Common myeloid progenitor, CD34-positive (primary cell): ENCODE measurements around the gene RIMS3.

Experiments
- CTCF ChIA-PET: fragments of 350-600 bp; sonication (Branson Sonifier 250); formaldehyde crosslinking; loops from one replicate; lab custom pipeline; 2021; ENCODE audit warnings: antibody characterized with exemption; lab: Charles Lee
- POLR2A ChIA-PET: fragments of 350-600 bp; sonication (Branson Sonifier 250); formaldehyde crosslinking; loops from one replicate; lab custom pipeline; 2021; ENCODE audit warnings: antibody characterized with exemption; lab: Charles Lee
- DNase-seq, 3 donors: peaks; one replicate each; pipeline versions ENCODE4 v3.0.0 to v3.0.0-alpha.2; 2013
- H3K27ac ChIP-seq, 2 experiments: 1 replicate in 1 of 2; 2 replicates in 1 of 2; pipeline ENCODE4 v1.7.0; 2013; ENCODE audit warnings: inconsistent platforms in 2 of 2, low read length in 2 of 2, mild to moderate bottlenecking in 2 of 2, low read depth in 1 of 2, moderate library complexity in 1 of 2; ENCODE audit not compliant: severe bottlenecking in 2 of 2, insufficient read depth in 1 of 2, poor library complexity in 1 of 2
- H3K27me3 ChIP-seq, 5 experiments: replicated peaks in 2 of 5; 1 replicate in 3 of 5; 2 replicates in 2 of 5; pipeline versions ENCODE4 v1.6.1 to v1.7.0; 2013; ENCODE audit warnings: low read length in 4 of 5, mild to moderate bottlenecking in 2 of 5, moderate library complexity in 2 of 5, inconsistent platforms in 1 of 5; ENCODE audit not compliant: insufficient read depth in 5 of 5, control insufficient read depth in 4 of 5
- H3K36me3 ChIP-seq, 4 experiments: 1 replicate in 2 of 4; 2 replicates in 2 of 4; pipeline versions ENCODE4 v1.6.1 to v1.7.0; 2013; ENCODE audit warnings: low read length in 3 of 4, control low read depth in 1 of 4, mild to moderate bottlenecking in 1 of 4; ENCODE audit not compliant: control insufficient read depth in 4 of 4, insufficient read depth in 4 of 4
- H3K4me1 ChIP-seq, 4 experiments: 1 replicate in 3 of 4; 2 replicates in 1 of 4; pipeline versions ENCODE4 v1.6.1 to v1.7.1; 2013; ENCODE audit warnings: low read length in 3 of 4, mild to moderate bottlenecking in 3 of 4, control low read depth in 1 of 4, inconsistent platforms in 1 of 4, moderate library complexity in 1 of 4; ENCODE audit not compliant: control insufficient read depth in 4 of 4, insufficient read depth in 4 of 4; ENCODE audit errors: control extremely low read depth in 1 of 4
- H3K4me3 ChIP-seq, 7 experiments: 1 replicate in 4 of 7; 2 replicates in 3 of 7; pipeline versions ENCODE4 v1.5.1 to v1.7.0; 2013; ENCODE audit warnings: mild to moderate bottlenecking in 7 of 7, low read length in 6 of 7, moderate library complexity in 6 of 7, inconsistent platforms in 2 of 7, low read depth in 2 of 7, control low read depth in 1 of 7; ENCODE audit not compliant: insufficient read depth in 4 of 7, control insufficient read depth in 1 of 7; ENCODE audit errors: extremely low read depth in 1 of 7
- H3K9me3 ChIP-seq, 5 experiments: 1 replicate in 4 of 5; 2 replicates in 1 of 5; pipeline versions ENCODE4 v1.6.1 to v1.7.1; 2013; ENCODE audit warnings: low read length in 4 of 5, mild to moderate bottlenecking in 2 of 5, inconsistent platforms in 1 of 5, low read depth in 1 of 5, moderate library complexity in 1 of 5; ENCODE audit not compliant: control insufficient read depth in 4 of 5, insufficient read depth in 2 of 5; ENCODE audit errors: control extremely low read depth in 1 of 5
- WGBS: methylation state at CpG from one replicate; pipeline ENCODE4 v1.1.5; 2013; ENCODE audit not compliant: insufficient coverage; 5-methylcytosine and 5-hydroxymethylcytosine counted together

The RIMS3 gene

GRCh38 chr1:40627987-40628902, 37.2 kb downstream of the RIMS3 start:
- Histone ChIP-seq H3K4me1 (peaks cover 0 to 19% (median 13%) of the 10 kb centered on the region in 4 experiments), H3K27me3 (peaks cover 0 to 2% (median 0%) of the 10 kb centered on the region in 5 experiments), H3K9me3 (no peaks in the 10 kb centered on the region), H3K36me3 (no peaks in the 10 kb centered on the region), H3K27ac (no peak overlapping the region), H3K4me3 (no peak overlapping the region)
- POLR2A ChIA-PET = no interaction called here
- CTCF ChIA-PET = interaction anchor here (0.6 to 1.7 kb wide), 6 partner anchors 15 to 325 kb away, joined by 3 to 5 read pairs (median 4); no protein-coding TSS in a partner anchor
- no peak for DNase-seq
- WGBS = 83% methylated on average over 5 of the region's 9 CpGs

GRCh38 chr1:40626383-40626770, 39.1 kb downstream of the RIMS3 start:
- Histone ChIP-seq H3K27ac (no peak overlapping the region), H3K4me3 (no peak overlapping the region), H3K27me3 (peaks cover 0 to 2% (median 0%) of the 10 kb centered on the region in 5 experiments), H3K4me1 (peaks cover 0 to 20% (median 12%) of the 10 kb centered on the region in 4 experiments), H3K9me3 (no peaks in the 10 kb centered on the region), H3K36me3 (no peaks in the 10 kb centered on the region)
- POLR2A ChIA-PET = no interaction called here
- CTCF ChIA-PET = interaction anchor here (0.9 to 3.0 kb wide), 6 partner anchors 13 to 144 kb away, joined by 3 to 12 read pairs (median 4); no protein-coding TSS in a partner anchor
- 98% methylated on average over 8 of the region's 10 CpGs for WGBS
- DNase-seq = no peak

DNA sequence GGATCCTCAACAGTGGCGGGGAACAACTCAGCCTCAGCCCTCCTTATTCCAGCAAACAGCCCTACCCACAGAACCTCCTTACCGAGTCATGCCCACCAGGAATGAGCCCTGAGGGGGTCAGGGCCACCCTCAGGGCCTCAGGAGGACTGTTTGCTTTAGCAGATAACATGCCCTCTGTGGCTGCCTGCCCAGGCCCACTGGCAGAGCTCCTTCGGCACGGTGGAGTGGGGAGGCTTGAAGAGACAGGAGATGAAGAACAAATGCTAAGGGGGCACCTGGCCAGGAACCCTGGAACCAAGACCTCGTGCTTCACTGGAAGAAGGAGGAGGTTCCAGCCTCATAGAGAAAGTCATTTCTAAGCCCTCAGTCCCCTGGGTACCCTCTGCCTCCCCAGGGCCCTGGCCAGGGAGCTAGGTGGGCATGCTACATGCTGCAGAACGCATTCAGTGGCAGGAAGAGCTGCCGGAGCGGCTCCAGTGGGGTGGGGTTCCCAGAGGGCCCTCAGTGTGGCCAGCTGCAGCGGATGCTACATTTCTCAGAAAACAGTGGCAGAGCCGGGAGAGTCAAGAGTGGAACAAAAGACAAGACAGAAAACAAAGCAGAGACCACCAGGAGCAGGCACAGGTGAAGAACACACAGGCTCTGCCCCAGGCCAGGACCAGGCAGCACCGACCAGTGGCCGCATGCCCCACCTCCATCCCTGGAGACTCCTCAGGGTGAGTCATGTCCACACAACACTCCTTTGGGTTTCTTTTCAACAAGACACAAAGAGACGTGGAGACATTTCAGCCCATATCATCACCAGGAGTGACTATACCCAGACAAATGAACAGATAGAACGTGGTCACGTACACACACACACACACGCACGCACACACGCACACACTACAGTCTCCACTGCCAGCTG, 39.8 kb downstream of the RIMS3 start:
- no peaks in the 10 kb centered on the region for H3K9me3 ChIP-seq
- no peak for DNase-seq
- 90% methylated on average over 16 of the region's 18 CpGs for WGBS
- no peaks in the 10 kb centered on the region for H3K36me3 ChIP-seq
- ChIA-PET POLR2A (no interaction called here), CTCF (interaction anchor here (0.9 to 3.0 kb wide), 13 partner anchors 8 to 145 kb away, joined by 3 to 12 read pairs (median 3); no protein-coding TSS in a partner anchor)
- peaks cover 0 to 22% (median 12%) of the 10 kb centered on the region in 4 experiments for H3K4me1 ChIP-seq
- no peak overlapping the region for H3K27ac ChIP-seq
- H3K27me3 ChIP-seq = peaks cover 0 to 2% (median 0%) of the 10 kb centered on the region in 5 experiments
- no peak overlapping the region for H3K4me3 ChIP-seq

DNA sequence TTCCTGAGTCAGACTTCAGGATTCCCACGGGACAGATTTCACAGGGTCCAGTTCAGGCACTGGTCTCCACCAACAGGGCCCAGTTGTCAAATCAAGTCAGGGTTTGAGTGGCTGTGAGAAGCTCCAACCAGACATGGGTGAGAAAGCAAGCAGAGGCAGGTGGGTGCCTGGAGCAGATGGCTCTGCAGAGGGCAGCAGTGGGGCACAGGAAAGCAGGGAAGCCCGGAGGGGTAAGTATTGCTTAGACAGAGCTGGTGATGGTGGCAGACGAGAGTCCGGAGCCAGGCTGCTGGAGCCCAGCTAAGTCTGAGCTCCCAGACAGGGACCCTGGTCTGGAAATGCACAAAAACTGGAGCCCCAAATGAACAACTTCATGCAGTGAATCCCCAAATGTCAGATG, 40.4 kb downstream of the RIMS3 start:
- Histone ChIP-seq H3K36me3 (no peaks in the 10 kb centered on the region), H3K27me3 (peaks cover 0 to 2% (median 0%) of the 10 kb centered on the region in 5 experiments), H3K4me1 (peaks cover 0 to 22% (median 12%) of the 10 kb centered on the region in 4 experiments), H3K27ac (no peak overlapping the region), H3K4me3 (no peak overlapping the region), H3K9me3 (no peaks in the 10 kb centered on the region)
- 62% methylated on average over 4 of the region's 4 CpGs for WGBS
- CTCF ChIA-PET = interaction anchor here (1.0 to 3.0 kb wide), 13 partner anchors 9 to 145 kb away, joined by 3 to 12 read pairs (median 3); no protein-coding TSS in a partner anchor
- POLR2A ChIA-PET = no interaction called here
- peak; percentile 36 to 60 (median 58) for DNase-seq

GRCh38 chr1:40622936-40623629, 42.4 kb downstream of the RIMS3 start:
- no peaks in the 10 kb centered on the region for H3K36me3 ChIP-seq
- ChIA-PET CTCF (interaction anchor here (0.8 to 1.5 kb wide), 6 partner anchors 13 to 147 kb away, joined by 3 to 4 read pairs (median 3); no protein-coding TSS in a partner anchor), POLR2A (no interaction called here)
- no peak overlapping the region for H3K27ac ChIP-seq
- no peak overlapping the region for H3K4me3 ChIP-seq
- H3K4me1 ChIP-seq = peaks cover 0 to 17% (median 11%) of the 10 kb centered on the region in 4 experiments
- no peak for DNase-seq
- peaks cover 0 to 2% (median 0%) of the 10 kb centered on the region in 5 experiments for H3K27me3 ChIP-seq
- WGBS = 97% methylated on average over 3 of the region's 4 CpGs
- no peaks in the 10 kb centered on the region for H3K9me3 ChIP-seq

DNA sequence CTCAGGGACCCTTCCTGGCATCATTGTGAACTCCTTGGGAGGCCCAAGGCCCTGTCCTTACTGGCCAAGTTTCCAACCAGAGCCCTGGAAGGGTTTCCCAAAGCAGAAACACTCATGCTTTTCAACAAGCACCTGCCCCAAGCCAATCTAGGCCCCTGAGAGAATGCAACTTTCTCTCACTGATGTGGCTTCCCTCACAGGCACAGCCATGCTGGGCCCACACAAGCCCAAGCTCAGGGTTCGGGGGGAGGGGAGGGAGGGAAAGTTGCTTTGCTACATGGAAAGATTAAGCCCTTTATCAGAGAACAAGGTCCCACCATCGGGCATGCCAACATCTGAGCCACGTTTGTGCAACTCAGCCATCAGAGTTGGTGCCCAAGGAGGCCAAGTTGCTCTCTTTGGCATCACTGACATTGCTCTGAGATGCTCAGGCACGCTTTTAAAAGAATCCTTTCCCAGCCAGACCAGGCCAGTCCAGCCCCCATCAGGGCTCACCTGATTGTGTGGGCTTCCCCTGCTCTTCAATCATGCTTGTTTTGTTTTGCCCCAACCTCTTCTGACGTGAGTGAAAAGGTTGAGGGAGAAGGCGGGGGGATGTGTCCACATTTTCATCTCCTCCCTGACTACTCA, 43.5 kb downstream of the RIMS3 start:
- DNase-seq = no peak
- peaks cover 0 to 2% (median 0%) of the 10 kb centered on the region in 5 experiments for H3K27me3 ChIP-seq
- H3K4me3 ChIP-seq = no peak overlapping the region
- no peaks in the 10 kb centered on the region for H3K36me3 ChIP-seq
- ChIA-PET CTCF (no interaction called here), POLR2A (no interaction called here)
- H3K27ac ChIP-seq = no peak overlapping the region
- 98% methylated on average over 6 of the region's 6 CpGs for WGBS
- H3K4me1 ChIP-seq = peaks cover 0 to 17% (median 11%) of the 10 kb centered on the region in 4 experiments
- H3K9me3 ChIP-seq = no peaks in the 10 kb centered on the region
